ENCODE measurements around the gene APP.
"Not testable (repeated sequence)": the region's sequence is repeated elsewhere in the genome, so short reads cannot be mapped to it uniquely, and the experiment has no call there.

DNA sequence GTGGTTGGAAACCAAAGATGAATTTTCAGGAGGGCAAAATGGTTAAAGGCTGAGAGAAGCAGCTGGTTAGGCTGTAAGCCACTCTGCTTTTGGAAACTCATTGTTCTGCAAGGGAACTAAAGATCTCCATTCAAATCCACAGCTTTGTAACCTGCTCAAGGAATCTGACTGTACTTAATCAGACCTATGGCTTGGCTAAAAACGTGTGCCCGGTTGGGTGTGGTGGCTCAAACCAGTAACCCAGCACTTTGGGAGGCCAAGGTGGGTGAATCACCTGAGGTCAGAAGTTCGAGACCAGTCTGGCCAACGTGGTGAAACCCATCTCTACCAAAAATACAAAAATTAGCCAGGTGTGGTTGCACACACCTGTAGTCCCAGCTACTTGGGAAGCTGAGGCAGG lies 158.1 kb downstream of the APP start:
- TF ChIP-seq, protein P1, sequence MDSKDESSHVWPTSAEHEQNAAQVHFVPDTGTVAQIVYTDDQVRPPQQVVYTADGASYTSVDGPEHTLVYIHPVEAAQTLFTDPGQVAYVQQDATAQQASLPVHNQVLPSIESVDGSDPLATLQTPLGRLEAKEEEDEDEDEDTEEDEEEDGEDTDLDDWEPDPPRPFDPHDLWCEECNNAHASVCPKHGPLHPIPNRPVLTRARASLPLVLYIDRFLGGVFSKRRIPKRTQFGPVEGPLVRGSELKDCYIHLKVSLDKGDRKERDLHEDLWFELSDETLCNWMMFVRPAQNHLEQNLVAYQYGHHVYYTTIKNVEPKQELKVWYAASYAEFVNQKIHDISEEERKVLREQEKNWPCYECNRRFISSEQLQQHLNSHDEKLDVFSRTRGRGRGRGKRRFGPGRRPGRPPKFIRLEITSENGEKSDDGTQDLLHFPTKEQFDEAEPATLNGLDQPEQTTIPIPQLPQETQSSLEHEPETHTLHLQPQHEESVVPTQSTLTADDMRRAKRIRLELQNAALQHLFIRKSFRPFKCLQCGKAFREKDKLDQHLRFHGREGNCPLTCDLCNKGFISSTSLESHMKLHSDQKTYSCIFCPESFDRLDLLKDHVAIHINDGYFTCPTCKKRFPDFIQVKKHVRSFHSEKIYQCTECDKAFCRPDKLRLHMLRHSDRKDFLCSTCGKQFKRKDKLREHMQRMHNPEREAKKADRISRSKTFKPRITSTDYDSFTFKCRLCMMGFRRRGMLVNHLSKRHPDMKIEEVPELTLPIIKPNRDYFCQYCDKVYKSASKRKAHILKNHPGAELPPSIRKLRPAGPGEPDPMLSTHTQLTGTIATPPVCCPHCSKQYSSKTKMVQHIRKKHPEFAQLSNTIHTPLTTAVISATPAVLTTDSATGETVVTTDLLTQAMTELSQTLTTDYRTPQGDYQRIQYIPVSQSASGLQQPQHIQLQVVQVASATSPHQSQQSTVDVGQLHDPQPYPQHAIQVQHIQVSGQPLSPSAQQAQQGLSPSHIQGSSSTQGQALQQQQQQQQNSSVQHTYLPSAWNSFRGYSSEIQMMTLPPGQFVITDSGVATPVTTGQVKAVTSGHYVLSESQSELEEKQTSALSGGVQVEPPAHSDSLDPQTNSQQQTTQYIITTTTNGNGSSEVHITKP (tag by site-specific recombination; IDR thresholded peaks at IDR 0.05): not testable (repeated sequence)
- TF ChIP-seq, protein P2, sequence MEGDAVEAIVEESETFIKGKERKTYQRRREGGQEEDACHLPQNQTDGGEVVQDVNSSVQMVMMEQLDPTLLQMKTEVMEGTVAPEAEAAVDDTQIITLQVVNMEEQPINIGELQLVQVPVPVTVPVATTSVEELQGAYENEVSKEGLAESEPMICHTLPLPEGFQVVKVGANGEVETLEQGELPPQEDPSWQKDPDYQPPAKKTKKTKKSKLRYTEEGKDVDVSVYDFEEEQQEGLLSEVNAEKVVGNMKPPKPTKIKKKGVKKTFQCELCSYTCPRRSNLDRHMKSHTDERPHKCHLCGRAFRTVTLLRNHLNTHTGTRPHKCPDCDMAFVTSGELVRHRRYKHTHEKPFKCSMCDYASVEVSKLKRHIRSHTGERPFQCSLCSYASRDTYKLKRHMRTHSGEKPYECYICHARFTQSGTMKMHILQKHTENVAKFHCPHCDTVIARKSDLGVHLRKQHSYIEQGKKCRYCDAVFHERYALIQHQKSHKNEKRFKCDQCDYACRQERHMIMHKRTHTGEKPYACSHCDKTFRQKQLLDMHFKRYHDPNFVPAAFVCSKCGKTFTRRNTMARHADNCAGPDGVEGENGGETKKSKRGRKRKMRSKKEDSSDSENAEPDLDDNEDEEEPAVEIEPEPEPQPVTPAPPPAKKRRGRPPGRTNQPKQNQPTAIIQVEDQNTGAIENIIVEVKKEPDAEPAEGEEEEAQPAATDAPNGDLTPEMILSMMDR (tag by site-specific recombination; IDR thresholded peaks at IDR 0.05): not testable (repeated sequence)
- TF ChIP-seq ZNF366 (tag by site-specific recombination; conservative IDR thresholded peaks at IDR 0.05): not testable (repeated sequence)
- TF ChIP-seq, protein P3, sequence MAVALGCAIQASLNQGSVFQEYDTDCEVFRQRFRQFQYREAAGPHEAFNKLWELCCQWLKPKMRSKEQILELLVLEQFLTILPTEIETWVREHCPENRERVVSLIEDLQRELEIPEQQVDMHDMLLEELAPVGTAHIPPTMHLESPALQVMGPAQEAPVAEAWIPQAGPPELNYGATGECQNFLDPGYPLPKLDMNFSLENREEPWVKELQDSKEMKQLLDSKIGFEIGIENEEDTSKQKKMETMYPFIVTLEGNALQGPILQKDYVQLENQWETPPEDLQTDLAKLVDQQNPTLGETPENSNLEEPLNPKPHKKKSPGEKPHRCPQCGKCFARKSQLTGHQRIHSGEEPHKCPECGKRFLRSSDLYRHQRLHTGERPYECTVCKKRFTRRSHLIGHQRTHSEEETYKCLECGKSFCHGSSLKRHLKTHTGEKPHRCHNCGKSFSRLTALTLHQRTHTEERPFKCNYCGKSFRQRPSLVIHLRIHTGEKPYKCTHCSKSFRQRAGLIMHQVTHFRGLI (tag by site-specific recombination; IDR thresholded peaks at IDR 0.05): not testable (repeated sequence)

Data from HEK293 (cell line).